A549 (cell line): Measurements from ENCODE around the gene TMEM101. TPM values are rescaled to one million over a fixed set of nuclear protein-coding genes. Genes with fewer than 3 reads are reported as not detected.

Experiments
- ATAC-seq, 2 experiments: fragments of 200-7000 bp in 1 of 2; fragments of >200 bp in 1 of 2; cut with Nextera tagmentation in 1 of 2; cut with Tn5 transposase in 1 of 2; 3 replicates each; pipeline versions ENCODE4 v1.8.0 to v1.9.1; 2018 to 2020; ENCODE audit warnings: mild to moderate bottlenecking in 1 of 2, moderate library complexity in 1 of 2
- CTCF ChIA-PET: fragments of 300-600 bp; sonication (Branson Sonifier 250); formaldehyde crosslinking; extraction: SDS; loops from one replicate; lab custom pipeline; 2021; ENCODE audit warnings: antibody characterized with exemption, inconsistent platforms; lab: Yijun Ruan, JAX
- POLR2A ChIA-PET: fragments of 350-600 bp; formaldehyde crosslinking; extraction: SDS; loops from one replicate; lab custom pipeline; 2021; ENCODE audit warnings: antibody characterized with exemption, inconsistent platforms; lab: Yijun Ruan, JAX
- DNase-seq, 2 experiments: peaks; one replicate each; pipeline versions ENCODE4 v3.0.0 to v3.0.0-alpha.2; 2011 to 2016; ENCODE audit warnings: low read depth in 1 of 2, low spot score in 1 of 2
- FAIRE-seq: peaks from 2 replicates; lab custom pipeline; 2011; peaks lifted over from hg19 to GRCh38; lab: Jason Lieb, UNC
- H3K27ac ChIP-seq, 2 experiments: fragments of >200 bp; sonication (Bioruptor Twin); formaldehyde crosslinking; 3 replicates each; pipeline ENCODE4 v1.5.1; 2016 to 2017
- H3K4me1 ChIP-seq: fragments of >200 bp; sonication (Bioruptor Twin); formaldehyde crosslinking; 3 replicates; pipeline ENCODE4 v1.6.1; 2016
- H3K4me2 ChIP-seq: fragments of >200 bp; sonication (Bioruptor Twin); formaldehyde crosslinking; 3 replicates; pipeline ENCODE4 v1.6.1; 2016
- H3K4me3 ChIP-seq: fragments of >200 bp; sonication (Bioruptor Twin); formaldehyde crosslinking; 3 replicates; pipeline ENCODE4 v1.5.1; 2016
- H3K9me3 ChIP-seq: fragments of >200 bp; sonication (Bioruptor Twin); formaldehyde crosslinking; 3 replicates; pipeline ENCODE4 v1.6.1; 2016
- BHLHE40 ChIP-seq: IDR thresholded peaks from 2 replicates; pipeline ENCODE4 v1.6.1; 2012; ENCODE audit warnings: low read depth, low read length, inconsistent platforms
- CHD2 ChIP-seq: fragments of 150-350 bp; IDR thresholded peaks from 2 replicates; pipeline ENCODE4 v1.6.1; 2014; ENCODE audit warnings: low read length; ENCODE audit not compliant: partially characterized antibody
- CHD4 ChIP-seq: fragments of 200-600 bp; sonication (generic); IDR thresholded peaks from 2 replicates; pipeline ENCODE4 v1.6.1; 2016; ENCODE audit warnings: antibody characterized with exemption, mild to moderate bottlenecking, borderline replicate concordance
- EHMT2 ChIP-seq: fragments of 200-600 bp; sonication (generic); IDR thresholded peaks from 2 replicates; pipeline ENCODE4 v1.6.1; 2016; ENCODE audit warnings: antibody characterized with exemption, low read depth, mild to moderate bottlenecking, moderate library complexity
- EP300 ChIP-seq, 2 experiments: fragments of >200 bp; sonication (Bioruptor Twin); formaldehyde crosslinking; IDR thresholded peaks; 2 replicates in 1 of 2; 3 replicates in 1 of 2; pipeline ENCODE4 v1.6.1; 2016 to 2017
- FOSB ChIP-seq: fragments of 250-450 bp; sonication (Bioruptor Pico); IDR thresholded peaks from 2 replicates; pipeline ENCODE4 v1.5.0; 2020; ENCODE audit warnings: mild to moderate bottlenecking, moderate library complexity
- FOXS1 ChIP-seq: fragments of 250-450 bp; sonication (Bioruptor Pico); IDR thresholded peaks from 2 replicates; pipeline ENCODE4 v1.5.0; 2020; ENCODE audit warnings: mild to moderate bottlenecking, moderate library complexity
- HES2 ChIP-seq: fragments of >200 bp; sonication (Bioruptor Twin); formaldehyde crosslinking; IDR thresholded peaks from 2 replicates; pipeline ENCODE4 v1.6.1; 2016
- HOXB13 ChIP-seq: fragments of 250-450 bp; sonication (Bioruptor Pico); IDR thresholded peaks from 2 replicates; pipeline ENCODE4 v1.5.0; 2020; ENCODE audit warnings: low read depth, mild to moderate bottlenecking, moderate library complexity
- JUN ChIP-seq, 2 experiments: fragments of >200 bp; sonication (Bioruptor Twin); formaldehyde crosslinking; IDR thresholded peaks; 2 replicates in 1 of 2; 3 replicates in 1 of 2; pipeline ENCODE4 v1.6.1; 2016 to 2017
- JUNB ChIP-seq: fragments of >200 bp; sonication (Bioruptor Twin); formaldehyde crosslinking; IDR thresholded peaks from 2 replicates; pipeline ENCODE4 v1.6.1; 2016
- KDM1A ChIP-seq: fragments of 200-600 bp; sonication (generic); IDR thresholded peaks from 2 replicates; pipeline ENCODE4 v1.6.1; 2016; ENCODE audit warnings: low read depth, mild to moderate bottlenecking
- MAFK ChIP-seq: fragments of 450-650 bp; IDR thresholded peaks from 2 replicates; pipeline ENCODE4 v1.6.1; 2014; ENCODE audit not compliant: partially characterized antibody
- MYC ChIP-seq: IDR thresholded peaks from 2 replicates; pipeline ENCODE4 v1.6.1; 2012; ENCODE audit warnings: mild to moderate bottlenecking, inconsistent platforms, low read length, improper control_type of control experiment, borderline replicate concordance
- NFE2L2 ChIP-seq: fragments of 150-350 bp; conservative IDR thresholded peaks from 2 replicates; pipeline ENCODE4 v1.6.1; 2014; ENCODE audit warnings: low read length
- NR3C1 ChIP-seq: fragments of >200 bp; sonication (Bioruptor Twin); formaldehyde crosslinking; IDR thresholded peaks from 3 replicates; pipeline ENCODE4 v1.6.1; 2017
- RNF2 ChIP-seq: fragments of 200-600 bp; sonication (generic); IDR thresholded peaks from 2 replicates; pipeline ENCODE4 v1.6.1; 2016; ENCODE audit warnings: low read depth, mild to moderate bottlenecking, antibody characterized with exemption, moderate library complexity, borderline replicate concordance
- ZFP36 ChIP-seq: fragments of 450-650 bp; IDR thresholded peaks from 2 replicates; pipeline ENCODE4 v1.6.1; 2014; ENCODE audit warnings: borderline replicate concordance; ENCODE audit not compliant: partially characterized antibody
- ZSCAN20 ChIP-seq: fragments of 250-450 bp; sonication (Bioruptor Pico); IDR thresholded peaks from 2 replicates; pipeline ENCODE4 v1.8.0; 2022; ENCODE audit warnings: mild to moderate bottlenecking, moderate library complexity
- WGBS: methylation state at CpG from one replicate; pipeline ENCODE4 v1.1.6; 2017; ENCODE audit errors: missing lambda C conversion rate; 5-methylcytosine and 5-hydroxymethylcytosine counted together
- polyA plus RNA-seq, 4 experiments: library from polyadenylated mRNA; depleted of rRNA in 3 of 4; stranded (reverse); fragments of >200 nt; fragmentation: RNase III in 1 of 4; extraction: RNeasy Plus Mini Kit Qiagen cat#74134 plus additional on column Dnase treatment in 1 of 4; gene quantifications; 2 replicates in 3 of 4; 3 replicates in 1 of 4; pipeline ENCODE4 v1.2.3, GENCODE V29; 2011 to 2017
- TF ChIP-seq, protein P1 (sequence below): fragments of 200-600 bp; sonication (generic); IDR thresholded peaks from 2 replicates; pipeline ENCODE4 v1.6.1; 2016; ENCODE audit warnings: antibody characterized with exemption, mild to moderate bottlenecking, moderate library complexity
- TF ChIP-seq, protein P2 (sequence below): IDR thresholded peaks from 2 replicates; pipeline ENCODE4 v1.6.1; 2012

TMEM101 gene
- polyA plus RNA-seq, 2 of the 4 experiments (the other 2 are of a cell fraction) = 32.2 to 38.2 TPM

DNA sequence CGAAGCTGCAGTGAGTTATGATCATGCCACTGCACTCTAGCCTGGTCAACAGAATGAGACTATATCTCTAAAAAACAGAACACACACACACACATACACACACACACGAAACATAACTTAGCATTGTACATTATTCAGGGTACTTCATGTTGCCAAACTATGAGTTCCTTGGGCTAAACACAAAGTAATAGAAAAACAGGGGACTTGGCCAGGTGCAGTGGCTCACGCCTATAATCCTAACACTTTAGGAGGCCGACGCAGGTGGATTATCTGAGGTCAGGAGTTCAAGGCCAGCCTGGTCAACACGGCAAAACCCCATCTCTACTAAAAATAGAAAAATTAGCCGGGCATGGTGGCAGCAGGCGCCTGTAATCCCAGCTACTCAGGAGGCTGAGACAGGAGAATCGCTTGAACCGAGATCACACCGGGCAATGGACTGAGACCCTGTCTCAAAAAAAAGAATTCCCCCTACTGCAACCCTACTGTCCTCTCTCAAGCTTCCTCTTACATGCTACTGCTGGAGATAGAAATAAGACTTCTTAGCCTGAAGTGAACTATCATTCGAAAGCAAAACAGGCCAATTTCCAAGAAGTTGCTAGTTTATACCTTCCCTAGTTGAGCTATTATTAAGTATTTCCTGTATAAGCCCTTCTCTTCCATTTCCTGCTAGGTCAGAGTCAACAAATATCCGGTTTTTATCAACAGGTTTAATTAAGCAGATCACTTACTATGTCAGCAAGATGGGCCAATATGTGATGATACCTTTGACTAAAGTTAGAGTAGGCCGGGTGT is 44.5 kb upstream of the TMEM101 start:
- H3K9me3 ChIP-seq = no peaks in the 10 kb centered on the region
- no peak for ATAC-seq
- no peak overlapping the region for H3K4me2 ChIP-seq
- no peak overlapping the region for H3K4me3 ChIP-seq
- DNase-seq = no peak
- H3K27ac ChIP-seq = no peak overlapping the region
- peak; percentile 13 for FAIRE-seq
- CTCF ChIA-PET = interaction anchor here (0.8 to 5.9 kb wide), 7 partner anchors 9 to 57 kb away, joined by 3 to 23 read pairs (median 3); no protein-coding TSS in a partner anchor
- no peak for TF ChIP-seq BHLHE40
- TF ChIP-seq MAFK = no peak
- no peak for TF ChIP-seq CHD4
- no peak for TF ChIP-seq FOXS1 (CRISPR knock-in tag)
- TF ChIP-seq ZSCAN20 (CRISPR knock-in tag) = no peak
- no peak for TF ChIP-seq ZFP36
- TF ChIP-seq HES2 = no peak
- TF ChIP-seq EHMT2 = no peak
- TF ChIP-seq JUN (IDR thresholded peaks at IDR 0.05) = no peak
- no peak for TF ChIP-seq NR3C1
- no peak for TF ChIP-seq JUNB
- TF ChIP-seq CHD2 = no peak
- TF ChIP-seq, protein P1, sequence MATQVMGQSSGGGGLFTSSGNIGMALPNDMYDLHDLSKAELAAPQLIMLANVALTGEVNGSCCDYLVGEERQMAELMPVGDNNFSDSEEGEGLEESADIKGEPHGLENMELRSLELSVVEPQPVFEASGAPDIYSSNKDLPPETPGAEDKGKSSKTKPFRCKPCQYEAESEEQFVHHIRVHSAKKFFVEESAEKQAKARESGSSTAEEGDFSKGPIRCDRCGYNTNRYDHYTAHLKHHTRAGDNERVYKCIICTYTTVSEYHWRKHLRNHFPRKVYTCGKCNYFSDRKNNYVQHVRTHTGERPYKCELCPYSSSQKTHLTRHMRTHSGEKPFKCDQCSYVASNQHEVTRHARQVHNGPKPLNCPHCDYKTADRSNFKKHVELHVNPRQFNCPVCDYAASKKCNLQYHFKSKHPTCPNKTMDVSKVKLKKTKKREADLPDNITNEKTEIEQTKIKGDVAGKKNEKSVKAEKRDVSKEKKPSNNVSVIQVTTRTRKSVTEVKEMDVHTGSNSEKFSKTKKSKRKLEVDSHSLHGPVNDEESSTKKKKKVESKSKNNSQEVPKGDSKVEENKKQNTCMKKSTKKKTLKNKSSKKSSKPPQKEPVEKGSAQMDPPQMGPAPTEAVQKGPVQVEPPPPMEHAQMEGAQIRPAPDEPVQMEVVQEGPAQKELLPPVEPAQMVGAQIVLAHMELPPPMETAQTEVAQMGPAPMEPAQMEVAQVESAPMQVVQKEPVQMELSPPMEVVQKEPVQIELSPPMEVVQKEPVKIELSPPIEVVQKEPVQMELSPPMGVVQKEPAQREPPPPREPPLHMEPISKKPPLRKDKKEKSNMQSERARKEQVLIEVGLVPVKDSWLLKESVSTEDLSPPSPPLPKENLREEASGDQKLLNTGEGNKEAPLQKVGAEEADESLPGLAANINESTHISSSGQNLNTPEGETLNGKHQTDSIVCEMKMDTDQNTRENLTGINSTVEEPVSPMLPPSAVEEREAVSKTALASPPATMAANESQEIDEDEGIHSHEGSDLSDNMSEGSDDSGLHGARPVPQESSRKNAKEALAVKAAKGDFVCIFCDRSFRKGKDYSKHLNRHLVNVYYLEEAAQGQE = no peak
- TF ChIP-seq HOXB13 (CRISPR knock-in tag) = no peak
- TF ChIP-seq NFE2L2 = no peak
- TF ChIP-seq FOSB (CRISPR knock-in tag) = no peak
- TF ChIP-seq, protein P2, sequence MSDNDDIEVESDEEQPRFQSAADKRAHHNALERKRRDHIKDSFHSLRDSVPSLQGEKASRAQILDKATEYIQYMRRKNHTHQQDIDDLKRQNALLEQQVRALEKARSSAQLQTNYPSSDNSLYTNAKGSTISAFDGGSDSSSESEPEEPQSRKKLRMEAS = no peak
- peaks cover 10% of the 10 kb centered on the region for H3K4me1 ChIP-seq
- POLR2A ChIA-PET = interaction anchor here (0.8 to 1.5 kb wide), 2 partner anchors 16 to 31 kb away, joined by 3 to 4 read pairs; no protein-coding TSS in a partner anchor
- 90% methylated on average over 14 of the region's 14 CpGs for WGBS

DNA sequence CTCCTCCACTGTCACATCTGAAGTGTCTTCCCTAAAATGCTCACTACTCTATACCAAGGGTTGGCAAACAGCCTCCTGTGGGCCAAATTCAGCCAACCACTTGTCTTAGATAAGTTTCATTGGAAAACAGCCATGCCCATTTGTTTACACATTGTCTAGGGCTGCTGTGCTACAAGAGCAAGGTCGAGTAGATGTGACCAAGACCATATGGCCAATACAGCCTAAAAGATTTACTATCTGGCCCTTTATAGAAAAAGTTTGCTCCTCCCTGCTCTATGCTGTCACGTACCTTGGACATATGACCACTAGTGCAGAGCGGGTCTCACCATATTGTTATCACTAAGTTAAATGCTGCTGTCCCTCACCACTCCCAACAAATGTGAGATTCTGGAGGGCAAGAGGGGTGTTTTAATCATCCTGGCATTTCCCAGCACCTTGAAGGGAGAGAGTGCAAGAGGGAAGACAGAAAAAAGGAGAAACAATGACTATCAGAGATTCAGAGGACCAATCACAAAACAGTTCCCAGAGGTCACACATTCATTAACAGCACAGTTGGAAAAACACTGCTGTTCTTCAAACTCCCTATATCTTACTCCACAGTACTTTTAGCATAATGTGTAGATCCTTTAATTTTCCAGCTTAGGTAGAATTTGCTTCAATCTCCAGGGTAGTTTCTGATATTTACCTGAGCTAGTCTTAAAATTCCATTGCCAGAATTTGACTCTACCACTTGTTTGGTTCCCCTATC is 38.5 kb upstream of the TMEM101 start:
- CTCF ChIA-PET = interaction anchor here (0.6 to 3.8 kb wide), 7 partner anchors 12 to 119 kb away, joined by 3 to 36 read pairs (median 4); no protein-coding TSS in a partner anchor
- no peak for TF ChIP-seq FOSB (CRISPR knock-in tag)
- no peak for TF ChIP-seq EP300 (IDR thresholded peaks at IDR 0.05)
- no peak for TF ChIP-seq MYC
- no peak for TF ChIP-seq RNF2
- no peak for TF ChIP-seq KDM1A
- WGBS = 74% methylated on average over 3 of the region's 3 CpGs
- Histone ChIP-seq H3K4me1 (peaks cover 15% of the 10 kb centered on the region), H3K4me3 (no peak overlapping the region), H3K4me2 (no peak overlapping the region), H3K27ac (no peak overlapping the region), H3K9me3 (no peaks in the 10 kb centered on the region)
- FAIRE-seq (no peak), ATAC-seq (peak; percentile 52 to 63; a peak in 4 of 6 replicates), DNase-seq (no peak)
- POLR2A ChIA-PET = interaction anchor here (1.3 kb wide), 1 partner anchor 26 kb away, joined by 3 read pairs; no protein-coding TSS in a partner anchor
